ENCODE measurements around the gene GPN1.

DNA sequence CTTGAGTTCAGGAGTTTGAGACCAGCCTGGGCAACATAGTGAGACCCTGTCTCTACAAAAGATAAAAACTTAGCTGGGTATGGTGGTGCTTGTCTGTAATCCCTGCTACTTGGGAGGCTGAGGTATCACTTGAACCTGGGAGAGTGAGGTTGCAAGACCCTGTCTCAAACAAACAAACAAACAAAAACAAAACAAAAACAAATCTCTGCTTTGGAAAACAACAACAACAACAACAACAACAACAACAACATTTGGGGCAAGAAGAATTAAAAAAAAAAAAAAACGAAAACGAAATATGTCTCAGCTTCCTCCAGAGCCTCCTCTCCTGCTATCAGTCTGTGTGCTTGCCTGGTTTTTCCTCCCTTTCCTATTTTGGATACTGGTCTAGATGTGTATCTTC, 51.7 kb downstream of the GPN1 start:
- TF ChIP-seq ATF3 (CRISPR knock-in tag; conservative IDR thresholded peaks at IDR 0.05) (no peak), CTCF (IDR thresholded peaks at IDR 0.05) (no peak)
